Stimulated activated CD8-positive, alpha-beta memory T cell treated with anti-CD3 and anti-CD28 coated beads, Interleukin-7, amount 100 ng/mL, for 1 hour (primary cell): ENCODE measurements around the gene TBX21.

ENCODE experiments used
- DNase-seq, 2 donors: peaks; one replicate each; pipeline ENCODE4 v3.0.0-alpha.2; 2020; ENCODE audit warnings: low read depth in 2 of 2

The TBX21 gene

GRCh38 chr17:47697906-47698711, 34.9 kb upstream of the TBX21 start:
- no peak for DNase-seq

DNA sequence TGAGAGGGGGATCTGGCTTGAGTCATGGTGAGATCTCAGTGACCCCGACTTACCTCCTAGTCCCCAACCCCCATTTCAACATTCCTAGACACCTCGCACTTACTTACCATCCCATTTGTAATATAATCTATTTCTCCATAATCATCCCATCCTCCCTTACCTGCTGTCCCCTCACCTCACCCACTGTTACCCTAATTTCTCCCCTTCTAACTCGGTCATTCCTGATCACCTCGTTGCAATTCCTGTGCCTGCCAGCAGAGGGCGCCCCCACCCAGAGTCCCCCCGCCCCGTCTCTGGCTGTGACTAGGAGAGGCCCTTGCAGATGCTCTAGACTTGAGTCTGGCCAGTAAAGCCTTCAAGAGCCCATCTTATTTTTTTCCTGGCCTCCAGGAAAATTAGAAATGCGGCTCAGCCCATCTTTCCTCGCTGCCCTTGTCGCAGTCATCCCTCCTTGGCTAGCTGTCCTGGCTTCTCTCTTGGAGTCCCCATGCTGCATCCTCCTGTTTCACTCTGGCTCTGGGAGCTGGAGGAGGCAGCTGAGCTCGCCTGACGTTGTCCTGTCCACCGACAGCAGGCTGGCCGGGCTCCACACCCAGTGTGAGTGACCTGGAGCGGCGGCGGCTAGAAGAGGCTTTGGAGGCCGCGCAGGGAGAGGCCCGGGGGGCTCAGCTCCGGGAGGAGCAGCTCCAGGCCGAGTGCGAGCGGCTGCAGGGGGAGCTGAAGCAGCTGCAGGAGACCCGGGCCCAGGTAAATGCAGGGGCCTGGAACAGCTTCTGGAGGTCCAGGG, 34.1 kb upstream of the TBX21 start:
- peak; percentile 68 to 81 for DNase-seq

DNA sequence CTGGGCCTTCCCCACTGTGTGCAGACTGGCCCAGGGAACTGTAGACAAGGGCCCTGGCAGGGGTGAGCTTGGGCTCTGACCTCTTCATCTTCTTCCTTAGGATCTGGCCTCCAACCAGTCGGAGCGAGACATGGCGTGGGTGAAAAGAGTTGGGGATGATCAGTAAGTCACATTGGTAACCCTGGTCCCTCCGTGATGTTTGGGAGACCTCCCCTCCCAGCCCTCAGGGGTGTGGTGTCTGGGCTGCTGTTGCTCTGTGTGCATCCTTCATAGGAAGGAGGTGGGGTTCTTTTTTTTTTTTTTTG, 33.5 kb upstream of the TBX21 start:
- DNase-seq, result no peak

GRCh38 chr17:47700471-47701449, 32.3 kb upstream of the TBX21 start:
- DNase-seq, result no peak

- DNase-seq, result no peak
Measured at GRCh38 chr17:47701608-47702007, 31.4 kb upstream of the TBX21 start.

- no peak for DNase-seq
Measured at GRCh38 chr17:47702391-47702995, 30.5 kb upstream of the TBX21 start.

DNA sequence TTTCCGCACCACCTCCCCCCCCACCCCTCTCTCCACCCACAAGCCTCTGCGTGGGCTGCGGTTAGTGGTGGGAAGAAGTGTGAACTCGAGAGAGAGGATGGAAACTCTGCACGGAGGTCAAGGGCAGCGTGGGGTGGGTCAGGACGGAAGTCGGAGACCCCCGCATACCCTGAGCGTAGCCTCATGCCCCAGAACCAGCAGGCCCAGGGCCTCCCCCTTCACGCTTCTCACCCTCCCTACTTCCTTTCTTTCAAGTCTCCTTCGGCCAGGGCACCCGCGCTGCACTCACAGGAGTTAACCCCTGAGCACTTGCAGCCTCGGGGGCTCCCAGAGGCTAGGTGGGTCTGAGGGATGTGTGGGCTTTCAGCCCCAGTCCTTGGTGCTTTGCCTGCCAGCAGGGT, 29.8 kb upstream of the TBX21 start:
- no peak for DNase-seq

- no peak for DNase-seq
Measured at GRCh38 chr17:47703671-47704070, 29.4 kb upstream of the TBX21 start.

DNA sequence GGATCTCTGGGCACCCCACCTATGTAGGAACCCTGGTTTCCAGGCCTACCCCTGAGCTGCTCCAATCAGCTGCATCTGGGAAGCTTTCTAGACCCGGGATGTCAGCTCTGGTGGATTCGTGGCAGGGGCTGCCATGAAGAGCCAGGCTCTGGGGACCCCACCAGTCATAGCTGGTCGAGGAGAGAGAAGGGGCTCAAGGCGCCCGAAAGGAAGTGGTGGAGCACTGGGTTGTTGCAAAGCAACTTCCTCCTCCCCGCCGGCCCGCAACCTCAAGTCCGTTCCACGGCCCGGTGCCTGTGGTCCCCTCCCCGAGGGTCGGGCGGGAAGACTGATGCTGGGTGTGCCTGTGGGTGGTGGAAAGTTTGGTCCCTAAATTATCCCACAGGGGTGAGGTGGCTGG, 28.9 kb upstream of the TBX21 start:
- no peak for DNase-seq

DNA sequence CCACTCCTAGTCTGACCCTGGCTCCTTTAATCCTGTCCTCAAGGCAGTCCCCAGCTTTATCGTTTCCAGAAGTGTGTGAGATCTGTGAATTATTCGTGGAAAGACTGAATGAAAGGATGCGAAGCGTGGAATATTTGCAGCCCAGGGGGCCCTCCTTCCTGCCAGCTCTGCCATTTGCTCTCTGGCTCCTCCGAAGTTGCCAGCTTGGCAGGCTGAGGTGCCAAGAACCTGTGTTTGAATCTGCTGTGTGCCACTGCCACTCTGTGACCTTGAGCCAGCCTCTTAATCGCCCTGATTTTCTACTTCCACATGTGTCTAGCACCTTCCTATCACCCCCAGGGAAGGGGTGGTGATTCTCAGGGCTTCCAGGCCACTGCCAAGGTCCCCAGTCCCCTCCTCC, 28.3 kb upstream of the TBX21 start:
- no peak for DNase-seq

GRCh38 chr17:47705536-47706530, 27.2 kb upstream of the TBX21 start:
- DNase-seq, result no peak

DNA sequence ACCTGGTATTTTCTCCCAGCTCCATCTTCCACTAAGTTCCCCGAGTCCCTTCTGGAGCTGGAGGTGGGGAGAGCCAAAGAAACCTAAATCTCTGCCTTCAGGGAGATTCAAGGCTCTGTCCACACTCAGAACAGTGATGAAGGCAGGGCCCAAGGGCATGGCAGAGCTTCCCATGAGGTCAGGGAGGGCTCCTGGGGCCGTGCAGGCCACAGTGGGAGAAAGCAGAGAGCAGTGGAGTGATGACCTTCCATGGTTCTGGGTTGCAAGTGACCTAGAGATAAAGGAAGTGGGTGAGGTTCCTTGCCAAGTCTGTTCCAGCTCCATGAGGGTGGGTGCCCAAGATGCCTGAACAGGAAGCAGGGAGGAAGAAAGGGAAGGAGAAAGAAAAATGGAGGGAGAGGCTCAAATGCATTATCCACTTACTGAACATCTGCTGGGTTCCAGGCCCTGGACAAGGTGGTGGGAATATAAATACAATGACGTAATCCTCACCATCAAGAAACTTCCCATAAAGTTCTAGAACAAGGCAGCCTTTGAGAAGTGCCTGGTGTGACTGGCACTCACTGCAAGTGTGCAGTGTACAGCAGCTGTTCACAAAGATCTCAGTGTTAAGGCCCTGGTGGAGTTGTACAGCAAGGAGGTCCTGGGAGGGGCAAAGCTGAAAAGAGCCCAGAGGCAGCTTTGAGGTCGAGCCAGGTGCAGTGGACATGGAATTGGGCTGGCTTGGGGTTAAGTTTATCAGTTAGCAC, 25.8 kb upstream of the TBX21 start:
- no peak for DNase-seq

GRCh38 chr17:47707884-47708283, 25.2 kb upstream of the TBX21 start:
- no peak for DNase-seq

DNA sequence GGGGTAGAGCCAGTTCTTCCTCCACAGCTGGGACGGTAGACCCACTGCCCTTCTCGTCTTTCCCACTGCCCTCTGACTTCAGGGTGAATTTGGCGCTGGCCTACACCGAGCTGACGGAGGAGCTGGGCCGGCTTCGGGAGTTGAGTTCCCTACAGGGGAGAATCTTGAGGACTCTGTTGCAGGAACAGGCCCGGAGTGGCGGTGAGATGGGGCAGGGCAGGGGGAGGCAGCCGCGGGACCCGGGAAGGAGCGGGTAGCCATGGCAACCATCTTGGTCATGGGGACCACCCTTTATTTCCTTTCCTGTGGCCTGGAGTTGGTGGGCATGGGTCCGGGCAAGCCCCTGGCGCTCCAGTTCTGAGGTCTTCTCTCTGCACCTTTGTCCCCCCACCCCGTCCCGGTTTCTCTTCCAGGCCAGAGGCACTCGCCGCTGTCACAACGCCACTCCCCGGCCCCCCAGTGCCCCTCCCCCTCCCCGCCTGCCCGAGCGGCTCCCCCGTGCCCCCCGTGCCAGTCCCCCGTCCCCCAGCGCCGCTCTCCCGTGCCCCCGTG, 24.6 kb upstream of the TBX21 start:
- DNase-seq, result no peak

DNA sequence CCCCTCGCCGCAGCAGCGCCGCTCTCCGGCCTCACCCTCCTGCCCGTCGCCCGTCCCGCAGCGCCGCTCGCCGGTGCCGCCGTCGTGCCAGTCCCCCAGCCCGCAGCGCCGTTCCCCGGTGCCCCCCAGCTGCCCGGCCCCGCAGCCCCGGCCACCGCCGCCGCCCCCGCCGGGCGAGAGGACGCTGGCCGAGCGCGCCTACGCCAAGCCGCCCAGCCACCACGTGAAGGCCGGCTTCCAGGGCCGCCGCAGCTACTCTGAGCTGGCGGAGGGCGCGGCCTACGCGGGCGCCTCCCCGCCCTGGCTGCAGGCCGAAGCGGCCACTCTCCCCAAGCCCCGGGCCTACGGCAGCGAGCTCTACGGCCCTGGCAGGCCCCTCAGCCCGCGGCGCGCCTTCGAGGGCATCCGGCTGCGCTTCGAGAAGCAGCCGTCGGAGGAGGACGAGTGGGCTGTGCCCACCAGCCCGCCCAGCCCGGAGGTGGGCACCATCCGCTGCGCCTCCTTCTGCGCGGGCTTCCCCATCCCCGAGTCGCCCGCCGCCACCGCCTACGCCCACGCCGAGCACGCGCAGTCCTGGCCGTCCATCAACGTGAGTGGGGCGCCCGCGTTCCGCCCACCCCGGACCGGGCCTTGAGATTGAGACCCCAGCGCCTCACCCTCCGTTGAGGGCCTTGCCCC, 24.0 kb upstream of the TBX21 start:
- no peak for DNase-seq

- no peak for DNase-seq
Measured at GRCh38 chr17:47709594-47709993, 23.4 kb upstream of the TBX21 start.

DNA sequence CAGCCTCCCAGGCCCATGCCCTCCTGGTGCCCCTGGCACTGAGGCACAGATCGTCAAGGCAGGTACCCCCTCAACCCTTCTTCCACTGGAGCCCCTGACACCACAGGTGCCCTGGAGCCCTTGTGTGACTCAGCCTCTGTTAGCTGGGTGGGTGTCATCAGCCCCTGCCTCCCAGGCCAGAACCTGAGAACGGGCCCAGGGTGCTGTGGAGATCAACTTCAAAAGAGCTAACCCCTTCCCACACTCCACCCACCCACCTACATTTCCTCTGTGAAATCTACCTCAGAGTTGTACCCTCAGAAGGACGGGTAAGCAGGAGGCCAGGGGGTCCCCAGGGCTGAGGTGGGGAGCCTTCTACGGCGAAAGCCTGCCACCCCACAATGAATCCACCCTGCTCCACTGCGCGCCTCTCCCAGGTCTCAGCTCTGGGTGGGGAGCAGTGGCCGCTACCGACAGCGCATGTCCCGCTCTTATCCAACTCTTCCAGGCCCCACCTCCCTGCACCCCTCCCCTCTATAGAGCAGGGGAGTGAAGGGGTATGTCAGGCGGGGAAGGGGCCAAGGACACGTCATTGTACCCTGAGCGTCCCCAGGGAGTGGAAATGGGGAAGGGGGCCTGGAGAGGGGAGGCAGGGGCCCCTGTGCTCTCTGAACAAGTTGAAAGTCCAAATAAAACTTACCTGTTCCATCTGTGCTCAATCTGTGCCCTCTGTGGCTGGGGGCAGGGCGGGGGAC, 21.5 kb upstream of the TBX21 start:
- DNase-seq, result no peak

DNA sequence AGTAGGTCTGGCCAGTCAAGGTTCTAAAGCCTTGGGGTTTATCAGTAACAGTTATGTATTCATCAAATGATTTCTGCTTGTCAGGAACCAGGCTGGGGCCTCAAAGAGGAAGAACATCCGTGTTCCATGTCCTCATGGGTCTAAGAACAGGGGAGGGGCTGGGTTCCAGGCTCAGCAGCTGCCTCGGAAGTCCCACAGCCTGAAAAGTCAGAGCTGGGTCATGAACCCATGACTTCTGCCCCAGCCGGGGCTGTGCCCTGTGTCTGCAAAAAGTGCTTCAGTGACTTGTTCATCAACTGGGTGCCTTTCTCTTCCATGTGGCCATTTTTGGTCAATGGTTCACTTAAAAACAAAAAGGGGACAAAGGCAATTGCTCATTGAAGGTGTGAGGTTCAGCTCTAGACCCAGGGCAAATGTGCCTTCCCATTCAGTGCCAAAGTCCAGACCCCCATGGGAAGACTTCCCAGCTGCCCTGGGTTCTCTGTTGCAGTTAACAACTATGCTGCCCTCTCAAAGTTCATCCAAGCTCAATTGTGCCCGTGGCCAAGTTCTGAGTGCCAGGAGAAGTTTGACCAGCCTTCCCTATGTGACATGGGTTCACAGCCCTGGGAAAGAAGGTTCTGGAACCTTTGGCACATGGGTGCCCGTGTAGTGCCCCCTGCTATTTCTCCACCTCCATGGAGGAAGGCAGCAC, 20.6 kb upstream of the TBX21 start:
- DNase-seq, result no peak
